Mucosa of descending colon (tissue), 3 donors: ENCODE data around the gene GHITM. TPM values are rescaled to one million over a fixed set of nuclear protein-coding genes. Genes with fewer than 3 reads are reported as not detected.

ENCODE experiments used
- ATAC-seq: fragments of 200-7000 bp; cut with Tn5 transposase; one replicate; pipeline ENCODE4 v1.9.1; 2020; ENCODE audit warnings: mild to moderate bottlenecking, moderate library complexity
- DNase-seq, 3 donors: peaks; one replicate each; pipeline ENCODE4 v3.0.0-alpha.2; 2020
- H3K36me3 ChIP-seq: fragments of 200-600 bp; one replicate; pipeline ENCODE4 v1.8.0; 2021; ENCODE audit warnings: low read depth, mild to moderate bottlenecking
- H3K4me1 ChIP-seq: fragments of 200-600 bp; one replicate; pipeline ENCODE4 v1.8.0; 2021; ENCODE audit warnings: low read depth, mild to moderate bottlenecking
- H3K4me3 ChIP-seq: fragments of 200-600 bp; one replicate; pipeline ENCODE4 v1.8.0; 2021; ENCODE audit warnings: mild to moderate bottlenecking
- H3K9me3 ChIP-seq: fragments of 200-600 bp; one replicate; pipeline ENCODE4 v1.8.0; 2021; ENCODE audit warnings: mild to moderate bottlenecking
- CTCF ChIP-seq: fragments of 200-600 bp; IDR thresholded peaks from one replicate; pipeline ENCODE4 v1.8.0; 2022; ENCODE audit warnings: antibody characterized with exemption, mild to moderate bottlenecking
- intact Hi-C, 2 donors: fragments of 100-400 bp; cut with DNase I in 1 of 2; cut with micrococcal nuclease in 1 of 2; formaldehyde crosslinking; loops; one replicate each; pipeline versions ENCODE4 v1.11.0 to v1.11.1; 2022; cut with DNase I, micrococcal nuclease
- long read RNA-seq, 2 donors: library from polyadenylated mRNA; unstranded; transcript quantifications; one replicate each; pipeline ENCODE4 v2.0.0, GENCODE V29; 2019 to 2021
- total RNA-seq, 3 donors: library from RNA; stranded (reverse); fragmentation: NEBNext Ultra II Directional in 2 of 3; extraction: Animal tissue kit (Norgen Biotek cat#: 25700) in 2 of 3; gene quantifications; one replicate each; pipeline versions ENCODE4 v1.2.1 to v1.2.4, GENCODE V29; 2021 to 2023
- donor health status: DM: no; HTN: no; CAD: no; lungs with moderate emphysema.
- donor health status: DM: no; HTN: no; CAD: no.
- donor health status: DM: no; HTN: yes; CAD: no.

The GHITM gene
- total RNA-seq = 100 to 1,000 TPM; 216 to 279 (median 271) TPM
- long read RNA-seq, donor 1, transcript GHITM-201 (9 exons, 2,128 nt) = major isoform, 483 of 504 reads
- long read RNA-seq, donor 1, partial matches to known transcripts = 15 of 504 reads
- long read RNA-seq, donor 1, other reads (novel, unspliced or antisense) = 6 of 504 reads
- long read RNA-seq, donor 2, transcript GHITM-201 (9 exons, 2,128 nt) = major isoform, 390 of 449 reads
- long read RNA-seq, donor 2, partial matches to known transcripts = 39 of 449 reads
- long read RNA-seq, donor 2, other reads (novel, unspliced or antisense) = 20 of 449 reads

- peak; percentile 40 for TF ChIP-seq CTCF
- H3K4me1 ChIP-seq = peaks cover 29% of the 10 kb centered on the region
- intact Hi-C loops = loop anchor here in 1 of 2 donors (10.0 kb wide), 1 partner anchor 65 kb away; no protein-coding TSS in a partner anchor
- peak; percentile 99 to 100 (median 100) for DNase-seq
- peaks cover 18% of the 10 kb centered on the region for H3K36me3 ChIP-seq
- no peaks in the 10 kb centered on the region for H3K9me3 ChIP-seq
- ATAC-seq = peak; percentile 95
- H3K4me3 ChIP-seq = peak within 1 kb of the TSS; percentile 96
Measured at GRCh38 chr10:84139126-84140035, at the start of gene GHITM. TSS of gene GHITM (plus strand) at chr10:84139509. CDS start at chr10:84141501, 1,992 bp downstream.

- H3K36me3 ChIP-seq = no peaks in the 10 kb centered on the region
- TF ChIP-seq CTCF = no peak
- no peak overlapping the region for H3K4me3 ChIP-seq
- DNase-seq (no peak), ATAC-seq (no peak)
- no peaks in the 10 kb centered on the region for H3K9me3 ChIP-seq
- intact Hi-C loops = no loop called here
- no peaks in the 10 kb centered on the region for H3K4me1 ChIP-seq
Measured at GRCh38 chr10:84095811-84096497, 43.4 kb upstream of the GHITM start.

GRCh38 chr10:84097787-84098353 lies 41.4 kb upstream of the GHITM start:
- ATAC-seq (no peak), DNase-seq (no peak)
- Histone ChIP-seq H3K36me3 (no peaks in the 10 kb centered on the region), H3K9me3 (no peaks in the 10 kb centered on the region), H3K4me3 (no peak overlapping the region), H3K4me1 (no peaks in the 10 kb centered on the region)
- intact Hi-C loops = no loop called here
- TF ChIP-seq CTCF = no peak

GRCh38 chr10:84098667-84099066 lies 40.6 kb upstream of the GHITM start:
- ATAC-seq (no peak), DNase-seq (no peak)
- no peaks in the 10 kb centered on the region for H3K9me3 ChIP-seq
- no peak overlapping the region for H3K4me3 ChIP-seq
- no peak for TF ChIP-seq CTCF
- intact Hi-C loops = no loop called here
- H3K4me1 ChIP-seq = no peaks in the 10 kb centered on the region
- H3K36me3 ChIP-seq = no peaks in the 10 kb centered on the region

GRCh38 chr10:84101042-84101441 lies 38.3 kb upstream of the GHITM start:
- H3K36me3 ChIP-seq = no peaks in the 10 kb centered on the region
- no peak for TF ChIP-seq CTCF
- H3K4me3 ChIP-seq = no peak overlapping the region
- intact Hi-C loops = no loop called here
- DNase-seq (no peak), ATAC-seq (no peak)
- no peaks in the 10 kb centered on the region for H3K4me1 ChIP-seq
- H3K9me3 ChIP-seq = no peaks in the 10 kb centered on the region
